HL-60 (cell line): ENCODE measurements around the gene NR4A3.

ENCODE experiments used
- DNase-seq, 2 experiments: peaks; one replicate each; pipeline ENCODE4 v3.0.0-alpha.2; 2010 to 2020; ENCODE audit warnings: low read depth in 1 of 2, low spot score in 1 of 2
- H3K27ac ChIP-seq: fragments of 250-450 bp; sonication (Bioruptor Pico); replicated peaks from 2 replicates; pipeline ENCODE4 v1.5.1; 2020; ENCODE audit warnings: mild to moderate bottlenecking, moderate library complexity
- H3K27me3 ChIP-seq: fragments of 250-450 bp; sonication (Bioruptor Pico); 2 replicates; pipeline ENCODE4 v1.5.1; 2021; ENCODE audit warnings: mild to moderate bottlenecking, moderate library complexity; ENCODE audit not compliant: insufficient read depth, poor library complexity, severe bottlenecking
- H3K4me3 ChIP-seq: replicated peaks from 2 replicates; pipeline ENCODE4 v1.5.1; 2011; ENCODE audit warnings: mild to moderate bottlenecking, control low read depth, low read length; ENCODE audit not compliant: insufficient read depth
- CTCF ChIP-seq: IDR thresholded peaks from one replicate; pipeline ENCODE4 v1.5.1; 2011; ENCODE audit warnings: low read length, control low read depth, inconsistent platforms; ENCODE audit not compliant: insufficient read depth
- GABPA ChIP-seq: IDR thresholded peaks from 2 replicates; pipeline ENCODE4 v1.6.1; 2012; ENCODE audit warnings: low read depth
- POLR2AphosphoS5 ChIP-seq: IDR thresholded peaks from 2 replicates; pipeline ENCODE4 v1.6.1; 2012; ENCODE audit warnings: low read depth
- REST ChIP-seq: IDR thresholded peaks from 2 replicates; pipeline ENCODE4 v1.6.1; 2012; ENCODE audit warnings: low read depth; ENCODE audit not compliant: insufficient replicate concordance
- SPI1 ChIP-seq: IDR thresholded peaks from 2 replicates; pipeline ENCODE4 v1.6.1; 2012; ENCODE audit warnings: low read depth, mild to moderate bottlenecking, borderline replicate concordance

NR4A3 gene

GRCh38 chr9:99835581-99835980, 13.9 kb downstream of the NR4A3 start:
- TF ChIP-seq SPI1: no peak
- no peak for TF ChIP-seq CTCF
- TF ChIP-seq GABPA: no peak
- TF ChIP-seq REST: no peak
- no peak for TF ChIP-seq POLR2AphosphoS5
- peaks cover 7% of the 10 kb centered on the region for H3K27me3 ChIP-seq
- no peak for DNase-seq
- no peak overlapping the region for H3K4me3 ChIP-seq
- no peak overlapping the region for H3K27ac ChIP-seq

- no peak overlapping the region for H3K27ac ChIP-seq
- no peaks in the 10 kb centered on the region for H3K27me3 ChIP-seq
- no peak overlapping the region for H3K4me3 ChIP-seq
- TF ChIP-seq SPI1 (no peak), REST (no peak), GABPA (no peak), CTCF (no peak), POLR2AphosphoS5 (no peak)
- no peak for DNase-seq
These were observed 18.4 kb downstream of the NR4A3 start for GRCh38 chr9:99840072-99840471.

GRCh38 chr9:99845063-99845462, 23.4 kb downstream of the NR4A3 start:
- DNase-seq: no peak
- Histone ChIP-seq H3K4me3 (no peak overlapping the region), H3K27ac (no peak overlapping the region), H3K27me3 (no peaks in the 10 kb centered on the region)
- TF ChIP-seq POLR2AphosphoS5 (no peak), GABPA (no peak), SPI1 (no peak), CTCF (no peak), REST (no peak)
